Measurements from ENCODE around the gene SEC14L5. TPM values are rescaled to one million over a fixed set of nuclear protein-coding genes. Genes with fewer than 3 reads are reported as not detected.

The SEC14L5 gene
- total RNA-seq, 1 donor from 2014 or later, result not detected

GRCh38 chr16:4918781-4919251, 39.3 kb upstream of the SEC14L5 start:
- no peak for DNase-seq (ENCODE audit: low read depth)
- TF ChIP-seq CTCF (IDR thresholded peaks at IDR 0.05; ENCODE audit: insufficient read depth, low read length, poor library complexity, severe bottlenecking), result no peak
- no peak overlapping the region for H3K4me3 ChIP-seq (ENCODE audit: low read depth, low read length)
- H3K27me3 ChIP-seq (ENCODE audit: control insufficient read depth, insufficient read depth, low read length), result no peaks in the 10 kb centered on the region
- no peaks in the 10 kb centered on the region for H3K36me3 ChIP-seq (ENCODE audit: control insufficient read depth, insufficient read depth, low read length)

DNA sequence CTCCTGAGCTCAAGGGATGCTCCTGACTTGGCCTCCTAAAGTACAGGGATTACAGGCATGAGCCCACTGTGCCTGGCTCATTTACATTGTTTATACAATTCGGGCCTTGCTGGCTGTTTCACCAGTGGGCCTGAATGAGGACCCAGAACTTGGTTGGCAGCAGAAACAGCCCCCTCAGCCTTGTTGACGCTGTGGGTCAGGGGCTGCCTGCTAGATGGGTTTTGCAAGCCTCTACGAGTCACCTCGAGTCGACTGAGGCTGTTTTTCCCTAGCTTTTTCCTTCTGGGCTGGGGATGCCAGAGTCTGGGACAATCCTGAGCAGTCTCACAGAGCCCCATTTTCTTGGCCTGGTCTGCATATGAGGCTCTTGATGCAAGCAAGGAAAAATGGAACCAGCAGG, 37.3 kb upstream of the SEC14L5 start:
- DNase-seq (ENCODE audit: low read depth), result no peak
- no peaks in the 10 kb centered on the region for H3K36me3 ChIP-seq (ENCODE audit: control insufficient read depth, insufficient read depth, low read length)
- H3K27me3 ChIP-seq (ENCODE audit: control insufficient read depth, insufficient read depth, low read length), result no peaks in the 10 kb centered on the region
- H3K4me3 ChIP-seq (ENCODE audit: low read depth, low read length), result no peak overlapping the region
- no peak for TF ChIP-seq CTCF (IDR thresholded peaks at IDR 0.05; ENCODE audit: insufficient read depth, low read length, poor library complexity, severe bottlenecking)

GRCh38 chr16:4922721-4923342, 35.3 kb upstream of the SEC14L5 start:
- Histone ChIP-seq H3K27me3 (ENCODE audit: control insufficient read depth, insufficient read depth, low read length) (no peaks in the 10 kb centered on the region), H3K4me3 (ENCODE audit: low read depth, low read length) (no peak overlapping the region), H3K36me3 (ENCODE audit: control insufficient read depth, insufficient read depth, low read length) (no peaks in the 10 kb centered on the region)
- TF ChIP-seq CTCF (IDR thresholded peaks at IDR 0.05; ENCODE audit: insufficient read depth, low read length, poor library complexity, severe bottlenecking), result no peak
- DNase-seq (ENCODE audit: low read depth), result no peak

DNA sequence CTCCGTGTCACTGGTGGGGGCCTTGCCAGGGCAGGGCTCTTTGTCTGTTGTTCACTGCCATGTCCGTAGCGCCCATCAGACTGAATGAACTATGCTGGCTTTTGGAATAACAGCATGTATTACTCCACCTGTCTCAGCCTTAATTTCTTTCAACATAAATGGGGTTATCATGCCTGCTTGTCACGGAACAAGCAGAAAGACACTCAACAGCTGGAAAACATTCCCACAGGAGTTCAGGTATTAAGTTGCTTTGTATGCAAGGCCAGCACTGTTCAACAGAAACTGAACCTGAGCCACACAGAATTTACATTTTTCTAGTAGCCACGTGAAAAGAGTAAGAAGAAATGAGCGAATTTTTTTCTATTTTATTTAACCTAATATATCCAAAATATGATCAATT, 34.3 kb upstream of the SEC14L5 start:
- no peak for DNase-seq (ENCODE audit: low read depth)
- no peaks in the 10 kb centered on the region for H3K27me3 ChIP-seq (ENCODE audit: control insufficient read depth, insufficient read depth, low read length)
- H3K4me3 ChIP-seq (ENCODE audit: low read depth, low read length), result no peak overlapping the region
- no peak for TF ChIP-seq CTCF (IDR thresholded peaks at IDR 0.05; ENCODE audit: insufficient read depth, low read length, poor library complexity, severe bottlenecking)
- no peaks in the 10 kb centered on the region for H3K36me3 ChIP-seq (ENCODE audit: control insufficient read depth, insufficient read depth, low read length)

DNA sequence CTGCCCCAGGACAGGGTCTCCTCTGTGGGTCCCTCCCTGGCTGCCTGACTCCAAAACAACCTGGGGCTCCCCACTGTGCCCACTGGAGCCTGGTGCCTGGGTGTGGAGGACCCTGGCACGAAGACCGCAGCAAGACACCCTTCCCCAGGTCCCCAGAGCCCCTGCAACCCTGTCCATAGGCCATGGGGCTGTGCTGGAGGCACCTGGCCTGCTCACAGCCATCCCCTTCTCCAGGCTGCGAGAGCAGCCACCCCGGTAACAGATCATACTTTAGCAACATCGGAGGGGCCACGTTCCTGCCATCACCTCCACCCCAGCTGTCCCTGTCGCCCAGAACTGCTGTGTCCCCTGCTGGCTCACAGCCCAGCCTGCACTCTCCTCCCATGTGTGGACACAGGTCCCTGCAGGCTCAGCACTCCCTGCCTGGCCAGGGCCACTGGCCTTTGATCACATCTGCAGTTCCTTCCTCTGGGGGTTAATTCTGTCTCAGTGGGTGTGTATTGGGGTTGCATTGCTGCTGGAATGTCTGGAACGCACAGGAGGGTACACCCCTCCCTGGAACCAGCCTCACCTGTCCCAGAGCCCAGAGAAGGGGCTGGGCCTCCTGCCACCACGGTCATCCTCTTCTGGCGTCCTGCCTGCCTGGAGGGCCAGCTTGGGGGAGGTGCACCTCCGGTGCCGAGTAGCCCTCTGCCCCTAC, 33.4 kb upstream of the SEC14L5 start:
- Histone ChIP-seq H3K36me3 (ENCODE audit: control insufficient read depth, insufficient read depth, low read length) (no peaks in the 10 kb centered on the region), H3K4me3 (ENCODE audit: low read depth, low read length) (no peak overlapping the region), H3K27me3 (ENCODE audit: control insufficient read depth, insufficient read depth, low read length) (no peaks in the 10 kb centered on the region)
- no peak for DNase-seq (ENCODE audit: low read depth)
- no peak for TF ChIP-seq CTCF (IDR thresholded peaks at IDR 0.05; ENCODE audit: insufficient read depth, low read length, poor library complexity, severe bottlenecking)

- no peak for TF ChIP-seq CTCF (IDR thresholded peaks at IDR 0.05; ENCODE audit: insufficient read depth, low read length, poor library complexity, severe bottlenecking)
- DNase-seq (ENCODE audit: low read depth), result no peak
- no peaks in the 10 kb centered on the region for H3K36me3 ChIP-seq (ENCODE audit: control insufficient read depth, insufficient read depth, low read length)
- no peaks in the 10 kb centered on the region for H3K27me3 ChIP-seq (ENCODE audit: control insufficient read depth, insufficient read depth, low read length)
- H3K4me3 ChIP-seq (ENCODE audit: low read depth, low read length), result no peak overlapping the region
These were observed 32.9 kb upstream of the SEC14L5 start for GRCh38 chr16:4925293-4925607.
